GM13977 (cell line): ENCODE results near the gene BARX1.
"Not testable (repeated sequence)": the region's sequence is repeated elsewhere in the genome, so short reads cannot be mapped to it uniquely, and the experiment has no call there.

ENCODE experiments used
- DNase-seq: peaks from one replicate; pipeline ENCODE4 v3.0.0; 2012; ENCODE audit warnings: low spot score
- in situ Hi-C: fragments of 300-500 bp; cut with MboI; formaldehyde crosslinking; loops from one replicate; pipeline ENCODE4 v1.12.0; 2022; ENCODE audit warnings: low sequenced_read_pairs, low pct_unique_long_range_greater_than_20kb, mixed read lengths, inconsistent platforms; ENCODE audit not compliant: unreplicated experiment
- TF ChIP-seq, protein P1 (sequence below): IDR thresholded peaks from 2 replicates; pipeline ENCODE4 v1.5.1; 2012; ENCODE audit warnings: mild to moderate bottlenecking, control low read depth; ENCODE audit not compliant: insufficient read depth; ENCODE audit errors: extremely low read depth, missing control alignments

Gene BARX1

DNA sequence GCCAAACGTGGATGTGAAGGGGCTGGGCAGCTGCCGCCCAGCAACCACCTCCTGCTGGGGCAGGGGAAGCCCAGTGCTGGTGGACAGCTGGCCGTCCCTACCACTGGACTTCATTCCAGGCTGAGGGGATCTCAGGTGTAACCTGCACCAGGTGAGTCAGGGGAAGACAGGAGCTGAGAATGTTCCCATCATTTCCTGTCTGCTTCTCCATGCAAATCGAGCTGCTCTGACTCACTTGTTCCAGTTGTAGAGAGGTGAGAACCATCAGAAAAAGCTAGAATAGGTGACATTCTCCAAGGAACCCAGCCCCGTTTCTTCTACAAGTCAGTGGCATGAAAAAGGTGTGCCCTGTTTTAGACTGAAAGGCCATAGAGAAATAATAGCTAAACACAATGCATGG lies 21.8 kb upstream of the BARX1 start:
- in situ Hi-C loops, result no loop called here
- no peak for DNase-seq
- TF ChIP-seq, protein P1, sequence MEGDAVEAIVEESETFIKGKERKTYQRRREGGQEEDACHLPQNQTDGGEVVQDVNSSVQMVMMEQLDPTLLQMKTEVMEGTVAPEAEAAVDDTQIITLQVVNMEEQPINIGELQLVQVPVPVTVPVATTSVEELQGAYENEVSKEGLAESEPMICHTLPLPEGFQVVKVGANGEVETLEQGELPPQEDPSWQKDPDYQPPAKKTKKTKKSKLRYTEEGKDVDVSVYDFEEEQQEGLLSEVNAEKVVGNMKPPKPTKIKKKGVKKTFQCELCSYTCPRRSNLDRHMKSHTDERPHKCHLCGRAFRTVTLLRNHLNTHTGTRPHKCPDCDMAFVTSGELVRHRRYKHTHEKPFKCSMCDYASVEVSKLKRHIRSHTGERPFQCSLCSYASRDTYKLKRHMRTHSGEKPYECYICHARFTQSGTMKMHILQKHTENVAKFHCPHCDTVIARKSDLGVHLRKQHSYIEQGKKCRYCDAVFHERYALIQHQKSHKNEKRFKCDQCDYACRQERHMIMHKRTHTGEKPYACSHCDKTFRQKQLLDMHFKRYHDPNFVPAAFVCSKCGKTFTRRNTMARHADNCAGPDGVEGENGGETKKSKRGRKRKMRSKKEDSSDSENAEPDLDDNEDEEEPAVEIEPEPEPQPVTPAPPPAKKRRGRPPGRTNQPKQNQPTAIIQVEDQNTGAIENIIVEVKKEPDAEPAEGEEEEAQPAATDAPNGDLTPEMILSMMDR, result no peak

DNA sequence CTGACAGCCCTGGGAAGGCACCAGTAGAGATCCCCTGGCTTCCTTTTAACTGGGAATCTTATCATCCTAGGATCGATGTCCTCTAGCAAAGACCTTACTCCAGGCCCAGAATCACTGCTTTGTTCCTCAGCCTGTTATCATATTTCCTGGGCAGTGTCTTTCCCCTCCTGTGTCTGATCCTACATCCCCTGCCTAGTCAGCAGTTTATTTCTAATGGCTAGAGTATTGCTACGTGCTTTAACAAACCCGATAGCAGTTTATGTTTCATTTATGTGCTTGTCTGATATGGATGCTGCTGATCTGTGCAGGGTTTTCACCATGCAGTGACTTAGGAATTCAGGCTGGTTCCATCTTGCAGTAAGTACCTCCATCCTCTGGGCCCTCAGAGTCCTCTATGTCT lies 20.9 kb upstream of the BARX1 start:
- in situ Hi-C loops, result no loop called here

DNA sequence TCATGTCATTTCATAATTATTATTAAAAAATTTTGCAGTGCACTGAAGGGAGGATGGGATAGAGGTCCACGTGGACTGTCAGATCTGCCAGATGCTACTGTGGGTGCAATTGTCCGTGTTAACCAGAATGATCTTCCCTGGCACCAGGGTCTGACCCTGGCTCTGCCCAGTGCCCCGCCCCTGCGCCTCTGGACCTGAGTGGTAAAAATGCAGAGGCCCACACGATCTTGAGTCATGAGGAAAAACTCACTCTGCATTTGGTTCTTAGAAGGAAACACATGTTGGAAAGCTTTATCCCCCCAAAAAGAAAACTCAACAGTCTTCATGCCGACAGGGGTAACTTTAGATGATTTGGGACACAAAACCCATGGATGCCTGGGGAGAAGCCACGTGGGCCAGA lies 20.1 kb upstream of the BARX1 start:
- DNase-seq, result no peak
- TF ChIP-seq, protein P1, result no peak
- in situ Hi-C loops, result no loop called here

More for the DNA sequence above, 20.9 kb upstream of the BARX1 start:
- DNase-seq, result no peak
- TF ChIP-seq, protein P1, result no peak

DNA sequence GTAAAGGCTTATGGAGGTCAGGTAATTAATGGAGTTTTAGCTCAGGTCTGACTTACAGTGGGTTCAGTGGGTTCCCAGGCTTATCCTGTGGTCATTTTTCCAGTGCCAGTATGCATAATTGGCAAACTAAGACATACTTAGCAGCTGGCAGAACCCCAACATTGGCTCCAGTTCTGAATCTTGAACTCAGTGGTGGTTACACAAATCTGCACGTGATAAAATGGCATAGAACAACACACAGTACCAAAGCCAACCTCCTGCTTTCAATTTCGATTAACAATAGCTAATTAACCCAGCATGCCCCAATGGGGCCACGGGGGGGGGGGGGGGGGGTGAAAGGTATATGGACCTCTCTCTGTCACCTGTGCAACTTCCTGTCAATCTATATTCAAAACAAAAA lies 19.0 kb upstream of the BARX1 start:
- TF ChIP-seq, protein P1, result no peak
- in situ Hi-C loops, result loop anchor here (25.0 kb wide), 1 partner anchor 287 kb away; no protein-coding TSS in a partner anchor
- no peak for DNase-seq

DNA sequence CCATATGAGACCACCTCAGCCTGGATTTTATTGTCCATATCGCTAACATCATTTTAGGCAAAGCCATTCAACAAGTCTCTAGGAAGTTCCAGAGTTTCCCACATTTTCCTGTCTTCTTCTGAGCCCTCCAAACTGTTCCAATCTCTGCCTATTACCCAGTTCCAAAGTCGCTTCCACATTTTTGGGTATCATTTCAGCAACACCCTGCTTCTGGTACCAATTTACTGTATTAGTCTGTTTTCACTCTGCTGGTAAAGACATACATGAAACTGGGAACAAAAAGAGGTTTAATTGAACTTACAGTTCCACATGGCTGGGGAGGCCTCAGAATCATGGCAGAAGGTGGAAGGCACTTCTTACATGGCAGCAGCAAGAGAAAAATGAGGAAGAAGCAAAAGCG lies 17.5 kb upstream of the BARX1 start:
- in situ Hi-C loops, result loop anchor here (25.0 kb wide), 1 partner anchor 285 kb away; no protein-coding TSS in a partner anchor

DNA sequence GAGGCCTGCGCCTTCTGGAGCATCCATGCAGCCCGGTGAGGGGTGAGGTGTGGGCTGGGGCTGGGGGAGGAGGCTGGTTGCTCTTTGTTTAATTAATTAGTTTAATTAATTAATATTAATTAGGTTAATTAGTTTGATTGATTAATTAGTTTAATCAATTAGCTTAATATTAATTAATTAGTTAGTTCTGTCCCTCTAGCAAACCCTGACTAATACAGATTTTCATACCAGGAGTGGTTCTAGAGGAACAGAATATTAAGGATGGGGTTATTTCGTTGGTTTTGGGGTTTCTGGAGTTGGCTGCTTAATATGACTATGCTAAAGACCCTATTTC lies 14.1 kb upstream of the BARX1 start:
- DNase-seq, result no peak
- in situ Hi-C loops, result loop anchor here (25.0 kb wide), 1 partner anchor 282 kb away; no protein-coding TSS in a partner anchor
- TF ChIP-seq, protein P1, result no peak

More for the DNA sequence above, 17.5 kb upstream of the BARX1 start:
- DNase-seq, result not testable (repeated sequence)

DNA sequence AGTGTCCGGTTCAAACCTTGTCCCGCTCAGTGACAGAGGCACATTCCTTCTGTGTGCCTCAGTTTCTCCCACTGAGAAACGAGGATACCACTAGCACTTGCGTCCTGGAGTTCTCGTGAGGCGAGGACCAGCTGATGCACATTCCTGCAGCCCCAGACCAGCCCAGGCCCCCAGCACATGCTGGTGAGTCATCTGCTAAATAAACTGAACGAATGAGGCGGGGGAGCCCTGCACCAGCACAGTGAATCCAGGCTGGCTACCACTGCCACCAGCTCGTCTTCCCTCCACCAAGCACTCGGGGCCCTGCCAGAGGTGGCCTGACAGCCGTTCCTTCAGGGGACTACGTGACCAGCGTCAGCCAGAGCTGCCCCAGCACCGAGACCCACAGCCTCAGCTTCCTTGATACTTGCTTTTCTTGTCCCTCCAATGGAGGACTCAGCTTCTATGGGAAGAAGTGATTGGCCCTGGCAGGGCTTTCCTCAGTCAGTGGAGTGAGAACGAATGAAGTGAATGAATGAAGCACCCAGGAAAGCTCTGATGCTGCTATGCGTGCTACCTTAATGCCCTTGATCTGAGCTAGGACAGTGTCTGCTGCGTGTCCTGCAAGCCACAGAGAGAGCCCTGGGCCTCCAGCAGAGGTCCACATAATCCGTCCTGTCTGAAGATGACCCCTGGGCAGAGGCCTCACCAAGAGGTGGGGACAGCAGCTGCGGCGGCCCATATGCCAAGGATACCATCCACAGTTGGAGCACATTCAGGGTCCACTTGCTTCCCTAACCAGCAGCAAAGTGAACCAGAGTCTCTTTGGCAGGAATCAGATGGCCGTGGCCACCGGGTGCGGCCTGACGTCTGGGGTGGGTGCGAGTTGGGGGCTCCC lies 13.5 kb upstream of the BARX1 start:
- TF ChIP-seq, protein P1, result no peak
- DNase-seq, result peak; percentile 6
- in situ Hi-C loops, result loop anchor here (25.0 kb wide), 1 partner anchor 281 kb away; no protein-coding TSS in a partner anchor
